CD1c-positive myeloid dendritic cell (primary cell): ENCODE measurements around the gene RPS26.
"Not testable (repeated sequence)": the region's sequence is repeated elsewhere in the genome, so short reads cannot be mapped to it uniquely, and the experiment has no call there.

Experiments used
- DNase-seq: peaks from one replicate; pipeline ENCODE4 v3.0.0-alpha.2; 2016; ENCODE audit errors: extremely low spot score

Gene RPS26

DNA sequence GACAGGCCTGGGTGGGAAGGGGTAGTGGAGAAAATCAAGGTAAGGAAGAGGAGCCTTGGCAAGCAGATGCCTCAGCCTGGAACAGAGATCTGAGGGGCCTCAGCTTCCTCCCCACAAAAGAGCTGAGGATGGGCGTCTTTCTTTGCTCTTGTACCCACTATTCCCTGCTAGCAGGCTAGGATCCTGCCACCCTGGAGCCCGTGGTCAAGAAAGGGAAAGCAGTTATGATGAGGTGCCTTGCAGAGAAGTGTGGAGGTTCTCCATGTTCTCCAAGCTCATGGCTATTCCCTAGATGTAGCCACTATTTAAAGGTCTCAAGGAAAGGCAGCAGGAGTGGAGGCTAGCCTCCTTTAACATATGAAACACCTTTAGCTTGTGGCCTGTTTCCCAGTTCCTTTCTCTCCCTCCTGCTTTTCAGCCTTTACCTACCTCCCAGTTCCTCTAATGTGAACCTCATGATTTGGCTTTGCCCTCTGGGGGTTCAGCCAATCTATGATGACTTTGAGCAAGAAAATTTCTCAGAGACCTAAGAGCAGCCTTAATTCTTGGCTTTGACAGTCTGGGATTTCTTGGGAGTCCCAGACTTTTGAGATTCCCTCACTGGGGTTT, 19.7 kb upstream of the RPS26 start:
- peak; percentile 16 for DNase-seq

DNA sequence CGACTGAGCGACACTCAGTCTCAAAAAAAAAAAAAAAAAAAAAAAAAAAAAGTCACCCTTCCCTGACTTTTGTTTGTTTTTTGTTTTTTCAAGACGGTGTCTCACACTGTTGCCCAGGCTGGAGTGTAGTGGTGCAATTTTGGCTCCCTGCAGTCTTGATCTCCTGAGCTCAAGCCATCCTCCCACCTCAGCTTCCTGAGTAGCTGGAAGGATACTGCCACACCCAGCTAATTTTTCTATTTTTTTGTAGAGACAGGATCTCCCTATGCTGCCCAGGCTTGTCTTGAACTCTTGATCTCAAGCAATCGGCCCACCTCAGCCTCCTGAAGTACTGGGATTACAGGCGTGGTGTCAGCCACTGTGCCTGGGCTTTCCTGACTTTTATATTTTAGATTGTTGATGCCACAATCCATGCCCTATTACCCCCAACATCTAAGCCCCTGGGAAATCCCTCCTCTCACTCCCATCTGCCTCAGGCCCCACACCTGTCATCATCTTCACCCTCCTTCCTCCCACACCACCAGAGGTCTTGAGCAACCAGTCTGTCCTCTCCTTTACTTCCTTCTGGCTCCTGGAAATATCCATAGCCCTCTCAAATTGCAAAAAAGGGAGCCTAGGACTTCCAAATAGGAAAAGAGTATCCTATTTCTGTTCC, 13.1 kb upstream of the RPS26 start:
- no peak for DNase-seq

DNA sequence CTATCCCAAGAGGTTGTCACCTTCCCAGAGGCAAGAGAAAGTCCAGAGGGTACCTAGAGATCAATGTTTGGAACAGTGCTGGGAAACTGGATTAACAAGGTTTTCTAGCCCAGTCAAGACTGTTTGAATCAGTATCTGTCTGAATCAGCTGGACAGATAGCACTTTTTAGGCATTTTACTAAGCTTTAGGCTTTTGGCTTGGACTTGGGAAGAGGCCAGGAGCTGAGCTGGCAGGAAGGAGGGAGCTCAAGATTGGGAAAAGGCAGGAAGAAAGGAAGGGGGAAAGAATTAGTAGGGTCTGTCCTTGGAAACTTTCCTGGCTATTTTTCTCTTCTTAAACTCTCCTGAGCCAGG, 12.6 kb upstream of the RPS26 start:
- no peak for DNase-seq

DNA sequence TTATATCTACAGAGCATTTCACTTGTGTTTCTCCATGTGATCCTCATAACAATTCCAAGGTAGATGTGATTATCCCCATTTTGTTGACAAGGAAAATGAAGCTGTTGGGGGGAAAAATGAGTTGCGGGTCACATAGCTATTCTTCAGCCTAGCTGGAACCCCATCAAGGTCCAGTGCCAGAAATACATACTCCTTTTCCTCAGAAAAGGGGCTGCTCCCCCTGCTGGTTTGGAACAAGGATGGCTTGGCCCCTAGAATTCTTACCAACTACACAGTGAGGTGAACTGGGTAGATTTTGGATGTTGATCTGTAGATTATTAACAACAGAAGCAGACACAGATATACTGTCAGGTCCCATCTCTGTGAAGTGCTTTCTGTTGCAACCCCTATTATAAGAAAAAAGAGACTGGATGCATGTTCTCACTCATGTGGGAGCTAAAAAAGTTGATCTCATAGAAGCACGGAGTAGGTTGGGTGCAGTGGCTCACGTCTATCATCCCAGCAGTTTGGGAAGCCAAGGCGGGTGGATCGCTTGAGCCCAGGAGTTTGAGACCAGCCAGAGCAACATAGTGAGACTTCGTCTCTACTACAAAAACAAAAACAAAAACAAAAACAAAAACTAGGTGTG, 11.9 kb upstream of the RPS26 start:
- peak; percentile 68 for DNase-seq

DNA sequence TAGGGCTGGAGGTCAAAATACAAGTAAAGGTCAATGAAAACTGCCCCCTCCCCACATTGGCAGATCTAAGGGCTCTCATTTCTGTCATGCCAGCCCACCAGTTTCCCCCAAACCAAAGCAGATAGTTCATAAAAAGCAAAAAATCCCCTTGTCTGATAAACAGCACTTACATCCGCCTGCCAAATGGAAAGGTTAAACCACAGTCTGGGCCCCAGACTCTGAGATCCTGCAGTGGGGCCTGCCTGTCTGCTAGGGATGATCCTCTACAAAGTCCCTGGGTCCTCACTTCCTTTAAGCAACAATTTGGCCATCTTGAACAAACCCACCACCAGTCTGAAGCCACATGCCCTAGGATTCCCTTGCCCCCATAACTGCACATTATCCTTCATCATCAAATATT, 9.7 kb upstream of the RPS26 start:
- DNase-seq = no peak

DNA sequence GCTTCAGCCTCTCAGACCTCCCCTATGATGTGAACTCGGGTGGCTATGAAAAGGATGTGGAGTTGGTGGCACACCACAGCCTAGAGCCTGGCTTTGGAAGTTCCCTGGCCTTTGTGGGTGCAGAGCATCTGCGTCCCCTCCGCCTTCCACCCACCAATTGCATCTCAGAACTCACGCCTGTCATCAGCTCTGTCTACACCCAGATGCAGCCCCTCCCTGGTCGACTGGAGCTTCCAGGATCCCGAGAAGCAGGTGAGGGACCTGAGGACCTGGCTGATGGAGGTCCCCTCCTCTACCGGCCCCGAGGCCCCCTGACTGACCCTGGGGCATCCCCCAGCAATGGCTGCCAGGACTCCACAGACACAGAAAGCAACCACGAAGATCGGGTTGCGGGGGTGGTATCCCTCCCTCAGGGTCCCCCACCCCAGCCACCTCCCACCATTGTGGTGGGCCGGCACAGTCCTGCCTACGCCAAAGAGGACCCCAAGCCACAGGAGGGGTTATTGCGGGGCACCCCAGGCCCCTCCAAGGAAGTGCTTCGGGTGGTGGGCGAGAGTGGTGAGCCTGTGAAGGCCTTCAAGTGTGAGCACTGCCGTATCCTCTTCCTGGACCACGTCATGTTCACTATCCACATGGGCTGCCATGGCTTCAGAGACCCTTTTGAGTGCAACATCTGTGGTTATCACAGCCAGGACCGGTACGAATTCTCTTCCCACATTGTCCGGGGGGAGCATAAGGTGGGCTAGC, 7.0 kb upstream of the RPS26 start:
- DNase-seq = no peak

DNA sequence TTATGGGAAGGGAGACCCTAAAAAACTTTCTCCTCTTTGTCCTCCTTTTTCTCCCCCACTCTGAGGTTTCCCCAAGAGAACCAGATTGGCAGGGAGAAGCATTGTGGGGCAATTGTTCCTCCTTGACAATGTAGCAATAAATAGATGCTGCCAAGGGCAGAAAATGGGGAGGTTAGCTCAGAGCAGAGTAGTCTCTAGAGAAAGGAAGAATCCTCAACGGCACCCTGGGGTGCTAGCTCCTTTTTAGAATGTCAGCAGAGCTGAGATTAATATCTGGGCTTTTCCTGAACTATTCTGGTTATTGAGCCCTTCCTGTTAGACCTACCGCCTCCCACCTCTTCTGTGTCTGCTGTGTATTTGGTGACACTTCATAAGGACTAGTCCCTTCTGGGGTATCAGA, 4.6 kb upstream of the RPS26 start:
- no peak for DNase-seq

DNA sequence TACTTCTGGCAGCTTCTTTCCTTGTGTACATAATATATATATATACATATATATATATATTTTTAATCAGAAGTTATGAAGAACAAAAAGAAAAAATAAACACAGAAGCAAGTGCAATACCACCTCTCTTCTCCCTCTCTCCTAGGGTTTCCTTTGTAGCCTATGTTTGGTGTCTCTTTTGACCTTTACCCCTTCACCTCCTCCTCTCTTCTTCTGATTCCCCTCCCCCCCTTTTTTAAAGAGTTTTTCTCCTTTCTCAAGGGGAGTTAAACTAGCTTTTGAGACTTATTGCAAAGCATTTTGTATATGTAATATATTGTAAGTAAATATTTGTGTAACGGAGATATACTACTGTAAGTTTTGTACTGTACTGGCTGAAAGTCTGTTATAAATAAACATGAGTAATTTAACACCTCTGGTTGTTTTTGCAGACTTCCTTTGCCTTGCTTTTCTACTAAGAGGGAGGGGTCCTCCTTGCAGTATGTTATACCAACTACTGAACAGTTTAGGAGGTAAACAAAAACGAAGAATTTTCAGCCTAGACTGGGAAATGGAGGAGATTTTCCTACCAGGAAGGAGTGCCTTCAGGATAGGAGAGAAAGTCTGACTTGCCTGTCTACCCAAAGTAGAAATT, 3.6 kb upstream of the RPS26 start:
- no peak for DNase-seq

DNA sequence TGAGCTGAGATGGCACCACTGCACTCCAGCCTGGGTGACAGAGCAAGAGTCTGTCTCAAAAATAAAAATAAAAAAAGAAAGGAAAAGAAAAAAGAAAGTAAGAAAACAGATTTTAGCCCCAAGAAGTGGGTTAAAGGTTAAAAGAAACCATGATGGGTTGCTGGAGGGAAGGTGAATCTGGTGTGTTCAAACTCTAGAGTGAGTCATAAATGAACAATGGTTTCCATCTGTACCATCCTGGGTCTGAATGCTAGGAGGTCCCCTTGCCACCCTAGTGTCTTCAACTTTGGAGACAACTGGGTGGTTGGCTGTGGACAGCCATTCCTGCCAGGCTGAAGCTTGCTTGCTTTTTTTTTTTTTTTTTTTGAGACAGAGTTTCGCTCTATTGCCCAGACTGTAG, 1.6 kb upstream of the RPS26 start:
- DNase-seq = no peak

DNA sequence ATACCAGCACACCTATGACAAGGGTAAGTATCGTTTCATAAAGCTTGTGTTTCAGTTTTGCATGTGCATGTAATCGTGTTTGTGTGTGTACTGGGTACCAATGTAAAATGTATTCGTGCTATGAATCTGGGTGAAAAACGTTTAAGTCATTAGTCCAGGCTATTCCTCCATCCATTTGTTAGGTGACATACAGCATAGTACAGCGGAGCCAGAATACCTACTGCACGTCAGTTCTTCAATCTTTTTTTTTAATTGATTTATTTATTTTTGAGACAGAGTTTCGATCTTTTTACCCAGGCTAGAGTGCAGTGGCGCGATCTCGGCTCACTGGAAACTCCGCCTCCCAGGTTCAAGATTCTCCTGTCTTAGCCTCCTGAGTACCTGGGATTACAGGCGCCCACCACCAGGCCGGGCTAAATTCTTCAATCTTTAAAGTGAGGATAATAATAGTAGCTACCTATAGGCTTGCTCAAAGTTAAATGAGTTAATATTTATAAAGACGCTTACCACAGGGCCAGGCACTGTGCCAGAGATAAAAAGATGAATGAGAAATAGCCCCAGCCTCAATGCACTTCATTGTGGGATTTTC, 661 bp upstream of the RPS26 start:
- no peak for DNase-seq

DNA sequence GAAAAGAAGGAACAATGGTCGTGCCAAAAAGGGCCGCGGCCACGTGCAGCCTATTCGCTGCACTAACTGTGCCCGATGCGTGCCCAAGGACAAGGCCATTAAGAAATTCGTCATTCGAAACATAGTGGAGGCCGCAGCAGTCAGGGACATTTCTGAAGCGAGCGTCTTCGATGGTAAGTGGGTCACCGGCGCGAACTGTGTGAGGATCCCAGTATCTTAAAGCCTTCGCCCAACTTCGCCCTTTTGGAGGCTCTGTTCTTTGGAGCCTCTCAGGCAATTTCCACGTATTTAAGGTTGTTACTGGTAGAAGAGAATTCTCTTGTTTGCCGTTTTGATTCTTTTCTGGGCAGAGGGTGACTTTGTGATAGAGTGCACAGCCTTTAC, 704 bp downstream of the RPS26 start:
- not testable (repeated sequence) for DNase-seq

DNA sequence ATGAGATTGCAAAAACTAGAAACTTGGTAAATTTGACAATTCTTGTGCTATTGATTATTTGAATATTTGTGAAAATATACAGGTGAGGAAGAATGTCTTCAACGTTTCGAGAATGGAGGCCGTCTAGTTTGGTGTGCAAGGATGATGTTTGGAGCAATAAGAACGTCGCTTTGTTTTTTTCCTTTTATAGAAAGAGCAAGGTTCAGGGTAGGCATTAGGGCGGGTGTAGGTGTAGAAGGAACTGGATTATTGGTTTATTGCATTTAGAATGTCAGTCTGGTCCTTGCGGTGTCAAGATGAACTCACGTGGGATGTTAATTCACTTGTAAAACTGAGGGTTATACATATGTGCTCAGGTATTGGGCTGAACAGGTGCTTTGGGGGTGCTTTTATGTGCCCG, 1.1 kb downstream of the RPS26 start:
- no peak for DNase-seq

DNA sequence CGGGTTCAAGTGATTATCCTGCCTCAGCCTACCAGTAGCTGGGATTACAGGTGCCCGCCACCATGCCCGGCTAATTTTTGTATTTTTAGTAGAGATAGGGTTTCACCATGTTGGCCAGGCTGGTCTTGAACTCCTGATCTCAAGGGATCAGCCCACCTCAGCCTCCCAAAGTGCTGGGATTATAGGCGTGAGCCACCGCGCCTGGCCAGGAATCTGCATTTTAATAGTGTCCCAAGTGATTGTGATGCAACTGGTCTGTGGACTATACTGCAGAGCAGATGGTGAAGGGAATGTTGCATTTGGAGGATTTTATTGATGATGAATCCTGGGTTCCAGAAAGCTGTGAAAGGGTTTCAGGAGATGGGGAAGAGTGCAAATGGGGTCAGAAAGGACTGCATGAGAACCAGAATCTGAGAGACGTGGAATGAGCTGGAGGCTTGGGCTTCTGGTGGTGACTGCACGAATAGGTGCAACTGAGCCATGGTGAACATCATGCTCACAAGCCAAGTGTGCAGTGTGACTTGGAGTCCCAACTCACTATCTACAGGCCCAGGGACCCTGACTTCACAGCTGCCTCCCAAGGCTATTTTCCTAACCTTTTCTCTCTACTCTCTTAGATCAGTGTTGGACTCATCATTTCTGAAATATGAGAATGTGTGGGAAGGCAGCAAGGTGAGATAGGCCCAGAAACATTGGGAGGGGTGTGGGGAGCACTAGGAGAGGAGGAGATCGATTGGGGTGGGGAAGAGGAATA, 4.5 kb downstream of the RPS26 start:
- DNase-seq = no peak

DNA sequence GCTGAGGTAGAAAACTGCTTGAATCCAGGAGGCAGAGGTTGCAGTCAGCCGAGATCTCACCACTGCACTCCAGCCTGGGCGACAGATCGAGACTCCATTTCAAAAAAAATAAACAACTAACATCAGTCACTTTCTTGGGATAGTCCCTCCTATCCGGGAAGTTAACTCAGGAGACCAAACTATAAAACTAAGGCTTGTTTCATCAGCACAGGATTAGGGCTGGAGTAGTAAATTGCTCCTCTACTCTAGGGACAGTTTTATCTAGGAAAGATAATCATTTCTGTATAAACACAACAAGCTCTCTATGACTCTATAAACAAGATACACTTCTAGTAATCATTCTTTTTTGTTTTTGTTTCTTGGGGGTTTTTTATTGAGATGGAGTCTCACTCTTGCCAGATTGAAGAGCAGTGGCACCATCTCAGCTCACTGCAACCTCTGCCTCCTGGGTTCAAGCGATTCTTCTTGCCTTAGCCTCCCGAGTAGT, 11.7 kb downstream of the RPS26 start:
- DNase-seq = no peak

DNA sequence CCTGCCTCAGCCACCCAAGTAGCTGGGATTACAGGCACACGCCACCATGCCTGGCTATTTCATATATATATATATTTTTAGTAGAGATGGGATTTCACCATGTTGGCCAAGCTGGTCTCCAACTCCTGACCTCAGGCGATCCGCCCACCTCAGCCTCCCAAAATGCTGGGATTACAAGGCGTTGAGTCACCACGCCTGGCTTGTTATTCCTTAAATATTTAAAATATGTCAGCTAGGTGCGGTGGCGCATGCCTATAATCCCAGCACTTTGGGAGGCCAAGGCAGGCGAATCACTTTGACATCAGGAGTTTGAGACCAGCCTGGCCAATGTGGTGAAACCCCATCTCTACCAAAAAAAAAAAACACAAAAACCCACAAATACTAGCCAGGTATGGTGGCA, 18.2 kb downstream of the RPS26 start:
- DNase-seq = not testable (repeated sequence)

DNA sequence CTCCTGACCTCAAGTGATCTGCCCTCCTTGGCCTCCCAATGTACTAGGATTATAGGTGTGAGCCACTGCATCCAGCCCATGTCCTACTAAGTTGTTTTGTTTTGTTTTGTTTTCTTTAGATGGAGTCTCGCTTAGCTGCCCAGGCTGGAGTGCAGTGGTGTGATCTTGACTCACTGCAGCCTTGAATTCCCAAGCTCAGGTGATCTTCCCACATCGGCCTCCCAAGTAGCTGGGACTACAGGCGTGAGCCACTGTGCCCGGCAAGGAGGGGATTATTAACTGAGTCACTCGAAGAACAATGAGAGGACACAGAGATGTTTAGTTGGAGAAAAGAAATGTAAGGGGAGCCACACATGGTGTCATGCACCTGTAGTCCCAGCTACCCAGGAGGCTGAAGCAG, 20.3 kb downstream of the RPS26 start:
- no peak for DNase-seq

DNA sequence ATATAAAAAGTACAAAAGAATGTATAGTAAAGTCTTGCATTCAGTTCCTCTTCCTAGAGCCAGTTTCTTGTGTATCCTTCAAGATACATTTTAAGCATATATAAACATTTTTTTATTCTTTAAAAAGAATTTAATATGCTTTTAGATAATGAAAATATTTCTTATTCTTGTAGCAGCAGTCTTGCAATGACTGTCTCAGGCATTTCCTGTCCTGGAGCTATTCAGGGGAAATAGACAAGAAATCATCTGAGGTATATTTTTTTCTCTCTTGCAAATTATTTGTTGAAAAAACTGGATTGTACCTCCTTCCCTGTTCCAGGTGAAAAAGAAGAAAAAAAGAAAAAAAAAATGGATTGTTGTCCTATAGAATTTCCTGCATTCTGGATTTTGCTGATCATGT, 21.3 kb downstream of the RPS26 start:
- DNase-seq = no peak

DNA sequence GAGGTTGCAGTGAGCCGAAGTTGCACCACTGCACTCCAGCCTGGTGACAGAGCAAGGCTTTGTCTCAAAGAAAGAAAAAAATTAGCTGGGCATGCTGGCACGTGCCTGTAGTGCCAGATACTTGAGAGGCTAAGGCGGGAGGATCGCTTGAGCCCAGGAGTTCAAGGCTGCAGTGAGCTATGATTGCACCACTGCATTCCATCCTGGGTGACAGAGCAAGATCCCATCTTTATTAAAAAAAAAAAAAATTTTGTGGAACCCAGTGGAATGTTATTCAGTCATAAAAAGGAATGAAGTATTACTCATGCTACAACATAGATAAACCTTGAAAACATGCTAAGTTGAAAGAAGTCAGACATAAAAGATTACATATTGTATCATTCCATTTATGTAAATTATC, 29.9 kb downstream of the RPS26 start:
- DNase-seq = no peak

DNA sequence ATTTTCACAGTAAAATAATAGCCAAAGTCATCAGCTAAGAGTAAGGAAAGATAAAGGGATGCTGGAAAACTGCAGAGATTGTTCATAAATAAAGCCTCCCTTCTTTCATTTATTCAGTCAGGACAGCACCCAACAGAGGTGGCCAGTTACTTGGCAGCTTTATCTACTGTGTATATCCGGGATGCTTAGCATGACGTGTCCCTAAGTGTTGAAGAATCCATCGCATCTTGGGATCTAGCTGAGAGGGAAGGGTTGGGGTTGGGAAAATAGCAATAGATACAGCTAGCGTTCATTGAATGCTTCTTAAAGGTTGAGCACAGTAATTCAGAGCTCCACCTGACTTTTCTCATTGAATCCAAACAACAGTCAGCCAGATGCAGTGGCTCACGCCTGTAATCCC, 32.7 kb downstream of the RPS26 start:
- no peak for DNase-seq

DNA sequence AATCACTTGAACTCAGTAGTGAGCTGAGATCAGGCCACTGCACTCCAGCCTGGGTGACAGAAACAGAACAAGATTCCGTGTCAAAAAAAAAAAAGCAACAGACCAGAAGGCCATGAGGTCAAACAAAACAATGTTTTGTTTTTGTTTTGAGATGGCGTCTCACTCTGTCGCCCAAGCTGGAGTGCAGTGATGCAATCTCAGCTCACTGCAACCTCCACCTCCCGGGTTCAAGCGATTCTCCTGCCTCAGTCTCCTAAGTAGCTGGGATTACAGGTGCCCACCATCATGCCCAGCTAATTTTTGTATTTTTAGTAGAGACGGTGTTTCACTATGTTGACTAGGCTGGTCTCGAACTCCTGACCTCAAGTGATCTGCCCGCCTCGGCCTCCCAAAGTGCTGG, 36.2 kb downstream of the RPS26 start:
- not testable (repeated sequence) for DNase-seq

DNA sequence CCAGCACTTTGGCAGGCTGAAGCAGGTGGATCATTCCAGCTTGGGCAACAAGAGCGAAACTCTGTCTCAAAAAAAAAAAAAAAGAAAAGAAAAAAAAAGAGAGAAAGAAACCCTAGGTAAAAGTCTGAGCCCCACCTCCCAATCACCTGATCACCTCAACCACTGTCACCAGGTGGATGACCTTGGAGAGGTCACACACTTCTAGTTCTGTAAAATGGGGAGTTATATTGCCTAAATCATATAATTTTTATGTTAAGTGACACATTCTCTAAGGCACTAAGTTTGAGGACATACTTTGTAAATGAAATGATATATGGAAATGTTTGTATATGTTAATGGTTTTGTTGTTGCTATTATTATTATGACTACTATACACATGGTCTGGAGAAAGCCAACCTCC, 36.7 kb downstream of the RPS26 start:
- no peak for DNase-seq
